Measurements from ENCODE around the gene GANAB. TPM values are rescaled to one million over a fixed set of nuclear protein-coding genes. Genes with fewer than 3 reads are reported as not detected.
"Not testable (repeated sequence)": the region's sequence is repeated elsewhere in the genome, so short reads cannot be mapped to it uniquely, and the experiment has no call there.

GANAB gene
- total RNA-seq, 4 donors from 2014 or later: 108 to 166 (median 128) TPM

- TF ChIP-seq, protein P1, sequence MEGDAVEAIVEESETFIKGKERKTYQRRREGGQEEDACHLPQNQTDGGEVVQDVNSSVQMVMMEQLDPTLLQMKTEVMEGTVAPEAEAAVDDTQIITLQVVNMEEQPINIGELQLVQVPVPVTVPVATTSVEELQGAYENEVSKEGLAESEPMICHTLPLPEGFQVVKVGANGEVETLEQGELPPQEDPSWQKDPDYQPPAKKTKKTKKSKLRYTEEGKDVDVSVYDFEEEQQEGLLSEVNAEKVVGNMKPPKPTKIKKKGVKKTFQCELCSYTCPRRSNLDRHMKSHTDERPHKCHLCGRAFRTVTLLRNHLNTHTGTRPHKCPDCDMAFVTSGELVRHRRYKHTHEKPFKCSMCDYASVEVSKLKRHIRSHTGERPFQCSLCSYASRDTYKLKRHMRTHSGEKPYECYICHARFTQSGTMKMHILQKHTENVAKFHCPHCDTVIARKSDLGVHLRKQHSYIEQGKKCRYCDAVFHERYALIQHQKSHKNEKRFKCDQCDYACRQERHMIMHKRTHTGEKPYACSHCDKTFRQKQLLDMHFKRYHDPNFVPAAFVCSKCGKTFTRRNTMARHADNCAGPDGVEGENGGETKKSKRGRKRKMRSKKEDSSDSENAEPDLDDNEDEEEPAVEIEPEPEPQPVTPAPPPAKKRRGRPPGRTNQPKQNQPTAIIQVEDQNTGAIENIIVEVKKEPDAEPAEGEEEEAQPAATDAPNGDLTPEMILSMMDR (IDR thresholded peaks at IDR 0.05): no peak
- DNase-seq (ENCODE audit: low spot score) (no peak), ATAC-seq (ENCODE audit: low FRiP score) (no peak)
Measured at GRCh38 chr11:62682518-62682917, 36.1 kb upstream of the GANAB start.

GRCh38 chr11:62680825-62681240, 34.4 kb upstream of the GANAB start:
- no peak for DNase-seq (ENCODE audit: low spot score)
- ATAC-seq (ENCODE audit: low FRiP score): peak; percentile 70
- TF ChIP-seq, protein P1 (IDR thresholded peaks at IDR 0.05): no peak

DNA sequence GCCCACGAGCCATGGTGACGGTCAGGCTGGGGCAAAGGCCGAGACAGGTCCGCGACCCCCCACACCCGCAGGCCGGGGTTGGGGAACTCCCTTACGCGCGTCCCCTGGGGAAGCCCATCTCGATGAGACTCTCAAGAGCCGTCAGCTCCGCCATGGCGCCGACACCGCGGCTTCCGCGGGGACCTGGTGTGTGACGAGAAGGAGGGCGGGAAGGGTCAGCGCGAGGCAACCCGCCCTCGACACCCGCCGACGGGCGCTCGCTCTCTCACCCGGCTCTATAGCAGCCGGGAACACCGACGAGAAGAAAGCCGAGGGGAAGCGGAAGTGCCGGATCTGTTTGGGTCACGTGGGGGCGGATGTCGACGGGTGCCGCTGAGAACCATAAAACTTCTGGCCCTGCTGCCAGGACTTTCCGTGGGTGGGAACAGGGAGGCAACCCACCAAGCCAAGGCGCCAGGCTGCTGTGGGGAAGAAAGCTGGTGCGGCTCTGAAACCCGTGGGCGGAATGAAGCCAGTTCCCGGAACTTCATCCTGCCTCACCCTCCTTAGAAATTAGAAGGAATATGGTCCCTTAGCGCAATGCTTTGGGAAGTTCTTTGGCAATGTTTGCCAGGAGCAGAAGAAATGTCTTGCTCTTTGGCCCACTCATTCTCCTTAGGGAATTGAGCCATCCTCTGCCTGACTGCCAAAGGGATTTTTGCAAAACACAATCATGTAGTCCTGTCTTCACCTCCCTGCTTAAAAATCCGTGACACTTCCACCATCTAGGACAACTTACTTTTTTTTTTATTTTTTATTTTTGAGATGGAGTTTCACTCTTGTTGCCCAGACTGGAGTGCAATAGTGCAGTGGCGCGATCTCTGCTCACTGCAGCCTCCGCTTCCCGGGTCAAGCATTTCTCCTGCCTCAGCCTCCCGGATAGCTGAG, 32.6 kb upstream of the GANAB start, which contains the start of gene UBXN1:
Gene UBXN1, minus strand, starts transcription at position 304 of the 927 bp plus-strand sequence. Its CDS starts 150 bp downstream, at position 154.
- DNase-seq (ENCODE audit: low spot score): peak; percentile 87
- TF ChIP-seq, protein P1 (IDR thresholded peaks at IDR 0.05): no peak
- ATAC-seq (ENCODE audit: low FRiP score): peak; percentile 93

DNA sequence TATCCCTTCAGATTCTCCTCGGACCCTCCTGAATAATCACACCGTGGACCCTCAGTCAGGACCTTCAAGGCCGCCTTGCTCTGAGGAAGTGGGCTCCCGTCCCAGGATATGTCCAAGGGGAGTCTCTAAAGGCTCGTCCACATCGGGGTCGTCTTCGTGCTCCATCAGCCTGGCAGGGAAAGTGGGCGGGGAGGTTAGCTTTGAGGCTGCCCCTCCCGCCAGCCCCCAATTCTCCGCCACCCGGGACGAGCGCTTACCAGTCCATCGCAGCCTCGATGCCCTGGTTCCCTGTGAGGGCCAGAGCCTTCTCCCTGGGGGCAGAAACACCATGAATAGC, 32.0 kb upstream of the GANAB start:
- TF ChIP-seq, protein P1 (IDR thresholded peaks at IDR 0.05): no peak
- DNase-seq (ENCODE audit: low spot score) (no peak), ATAC-seq (ENCODE audit: low FRiP score) (no peak)

GRCh38 chr11:62677714-62678113, 31.3 kb upstream of the GANAB start:
- TF ChIP-seq, protein P1 (IDR thresholded peaks at IDR 0.05): no peak
- DNase-seq (ENCODE audit: low spot score): no peak
- ATAC-seq (ENCODE audit: low FRiP score): no peak

DNA sequence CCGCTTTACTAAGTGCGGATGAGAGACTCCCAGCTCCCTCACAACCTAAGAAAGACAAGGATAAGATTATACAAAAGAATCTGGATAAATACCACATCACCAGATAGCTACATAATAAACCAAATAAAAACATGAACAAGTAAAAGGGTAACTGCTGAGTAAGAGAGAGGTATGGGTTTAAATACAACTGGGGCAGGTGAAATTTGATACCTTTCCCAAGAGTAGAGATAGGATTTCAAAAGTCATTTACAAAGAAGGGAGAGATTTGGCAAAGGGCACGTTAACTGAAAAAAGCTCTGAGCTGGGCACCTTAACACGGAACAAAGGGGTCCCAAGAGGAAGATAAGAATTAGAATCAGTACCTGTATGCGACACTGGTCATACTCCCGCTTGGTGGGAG, 30.7 kb upstream of the GANAB start:
- TF ChIP-seq, protein P1 (IDR thresholded peaks at IDR 0.05): no peak
- ATAC-seq (ENCODE audit: low FRiP score): no peak
- no peak for DNase-seq (ENCODE audit: low spot score)

DNA sequence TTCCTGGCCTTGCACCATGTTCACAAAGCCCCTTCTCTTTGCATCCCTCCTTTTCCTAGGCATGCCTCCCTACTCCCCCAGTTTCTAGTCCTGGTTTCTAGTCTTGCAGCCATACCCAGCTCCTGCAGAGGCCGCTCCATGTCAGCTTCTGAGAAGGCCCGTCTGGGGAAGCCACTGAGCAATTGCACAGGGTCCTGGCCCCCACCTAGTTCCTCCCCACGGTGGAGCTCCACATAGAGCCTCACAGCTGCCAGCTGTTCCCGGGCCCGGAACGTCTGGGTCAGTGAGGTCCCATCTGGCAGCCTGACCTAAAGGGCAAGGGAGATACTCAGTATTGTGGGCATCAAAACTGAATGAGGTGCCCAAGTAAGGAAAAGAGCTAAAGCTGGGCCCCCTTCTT, 30.3 kb upstream of the GANAB start:
- no peak for ATAC-seq (ENCODE audit: low FRiP score)
- no peak for DNase-seq (ENCODE audit: low spot score)
- TF ChIP-seq, protein P1 (IDR thresholded peaks at IDR 0.05): no peak

GRCh38 chr11:62675415-62675814, 29.0 kb upstream of the GANAB start:
- not testable (repeated sequence) for ATAC-seq (ENCODE audit: low FRiP score); DNase-seq (ENCODE audit: low spot score)

Measured in omental fat pad (tissue), 4 donors.